ENCODE measurements around the gene NELFA. TPM values are rescaled to one million over a fixed set of nuclear protein-coding genes. Genes with fewer than 3 reads are reported as not detected.

The NELFA gene
- total and polyA plus RNA-seq, 4 donors, result 17.8 to 33.6 (median 24.7) TPM

GRCh38 chr4:2045518-2045951 is 36.8 kb upstream of the NELFA start:
- whole genome bisulfite sequencing, 2 donors, result 71 to 73% methylated on average over 11 of the region's 11 CpGs
- Histone ChIP-seq H3K27me3 (ENCODE audit: control insufficient read depth in 3 of 3, insufficient read depth in 3 of 3, low read length in 2 of 3) (peaks cover 7 to 25% (median 15%) of the 10 kb centered on the region in 3 donors), H3K27ac (ENCODE audit: low read depth in 1 of 2, low read length in 1 of 2) (no peak overlapping the region)

DNA sequence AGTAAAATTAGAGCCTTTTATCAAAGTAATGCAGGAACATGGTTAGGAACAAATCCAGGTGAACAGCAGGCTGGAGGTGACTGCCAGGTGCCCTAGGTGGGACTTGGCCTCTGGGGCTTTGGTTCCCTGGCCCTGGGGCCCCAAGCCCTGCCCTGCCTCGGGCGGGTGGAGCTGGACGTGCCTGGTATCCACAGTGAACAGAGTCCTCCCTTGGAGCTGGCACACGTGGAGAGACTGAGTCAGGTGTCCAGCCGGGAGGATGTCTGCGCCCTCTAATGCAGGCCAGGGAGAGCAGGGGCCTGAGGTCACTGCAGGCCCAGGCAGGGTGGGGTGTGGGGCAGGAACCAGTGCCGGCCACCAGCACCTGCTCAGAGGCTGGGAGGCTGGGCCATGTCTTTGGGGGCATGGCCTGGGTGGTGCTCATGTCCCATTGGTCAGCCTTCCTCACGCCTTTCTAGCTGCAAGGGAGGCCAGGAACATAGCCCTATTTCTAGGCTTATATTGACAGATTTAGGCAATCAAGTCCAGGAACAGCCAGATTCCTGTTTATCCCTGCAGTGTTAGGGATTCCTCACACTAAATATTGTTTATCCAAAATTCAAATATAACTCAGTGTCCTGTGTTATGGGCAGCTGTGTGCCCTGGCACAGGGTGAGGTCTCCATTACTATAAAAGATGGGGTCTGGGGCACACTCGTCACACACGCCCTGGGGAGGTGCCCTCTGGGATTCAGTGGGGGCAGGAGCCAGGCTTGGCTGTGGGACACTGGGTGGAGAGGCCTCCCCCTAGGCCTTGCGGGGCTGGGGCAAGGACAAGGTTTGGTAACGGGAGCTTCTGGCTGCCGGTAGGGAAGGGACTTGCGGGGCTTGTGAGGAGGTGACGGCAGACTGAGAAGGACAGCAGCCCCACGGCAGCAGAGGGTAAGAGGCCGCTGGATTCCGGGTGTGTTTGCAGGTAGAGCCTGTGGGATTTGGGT is 36.1 kb upstream of the NELFA start:
- Histone ChIP-seq H3K27ac (ENCODE audit: low read depth in 1 of 2, low read length in 1 of 2) (no peak overlapping the region), H3K9me3 (ENCODE audit: control insufficient read depth in 4 of 4, insufficient read depth in 3 of 4, low read length in 3 of 4) (peaks cover 0 to 14% (median 0%) of the 10 kb centered on the region in 4 donors), H3K4me1 (ENCODE audit: control insufficient read depth in 5 of 5, insufficient read depth in 5 of 5, low read length in 5 of 5) (peaks cover 0 to 17% (median 0%) of the 10 kb centered on the region in 5 donors), H3K27me3 (ENCODE audit: control insufficient read depth in 3 of 3, insufficient read depth in 3 of 3, low read length in 2 of 3) (peaks cover 8 to 28% (median 10%) of the 10 kb centered on the region in 3 donors), H3K9ac (ENCODE audit: insufficient read depth in 1 of 2, low read length in 2 of 2) (no peak overlapping the region), H3K4me3 (no peak overlapping the region), H3K36me3 (ENCODE audit: control insufficient read depth in 4 of 4, insufficient read depth in 4 of 4, low read length in 4 of 4) (no peaks in the 10 kb centered on the region)
- DNase-seq (no peak), ATAC-seq (ENCODE audit: insufficient read depth, low FRiP score) (no peak)
- WGBS, 2 donors, result 85 to 93% methylated on average over 18 of the region's 18 CpGs
- TF ChIP-seq CTCF (IDR thresholded peaks at IDR 0.05; ENCODE audit: control extremely low read depth, extremely low read depth), result no peak

More at GRCh38 chr4:2045518-2045951, 36.8 kb upstream of the NELFA start:
- no peak for TF ChIP-seq CTCF (IDR thresholded peaks at IDR 0.05; ENCODE audit: control extremely low read depth, extremely low read depth)
- no peak for ATAC-seq (ENCODE audit: insufficient read depth, low FRiP score)
- Histone ChIP-seq H3K9me3 (ENCODE audit: control insufficient read depth in 4 of 4, insufficient read depth in 3 of 4, low read length in 3 of 4) (peaks cover 0 to 14% (median 0%) of the 10 kb centered on the region in 4 donors), H3K9ac (ENCODE audit: insufficient read depth in 1 of 2, low read length in 2 of 2) (no peak overlapping the region), H3K36me3 (ENCODE audit: control insufficient read depth in 4 of 4, insufficient read depth in 4 of 4, low read length in 4 of 4) (no peaks in the 10 kb centered on the region), H3K4me3 (no peak overlapping the region), H3K4me1 (ENCODE audit: control insufficient read depth in 5 of 5, insufficient read depth in 5 of 5, low read length in 5 of 5) (peaks cover 0 to 14% (median 0%) of the 10 kb centered on the region in 5 donors)
- no peak for DNase-seq

- no peak for DNase-seq
Measured at GRCh38 chr4:2044119-2044485, 35.3 kb upstream of the NELFA start.

More at GRCh38 chr4:2044119-2044485, 35.3 kb upstream of the NELFA start:
- Histone ChIP-seq H3K4me1 (ENCODE audit: control insufficient read depth in 5 of 5, insufficient read depth in 5 of 5, low read length in 5 of 5) (peaks cover 0 to 17% (median 0%) of the 10 kb centered on the region in 5 donors), H3K27ac (ENCODE audit: low read depth in 1 of 2, low read length in 1 of 2) (no peak overlapping the region), H3K9ac (ENCODE audit: insufficient read depth in 1 of 2, low read length in 2 of 2) (no peak overlapping the region), H3K4me3 (no peak overlapping the region), H3K27me3 (ENCODE audit: control insufficient read depth in 3 of 3, insufficient read depth in 3 of 3, low read length in 2 of 3) (peaks cover 14 to 28% (median 15%) of the 10 kb centered on the region in 3 donors), H3K9me3 (ENCODE audit: control insufficient read depth in 4 of 4, insufficient read depth in 3 of 4, low read length in 3 of 4) (peaks cover 0 to 14% (median 0%) of the 10 kb centered on the region in 4 donors), H3K36me3 (ENCODE audit: control insufficient read depth in 4 of 4, insufficient read depth in 4 of 4, low read length in 4 of 4) (no peaks in the 10 kb centered on the region)
- TF ChIP-seq CTCF (IDR thresholded peaks at IDR 0.05; ENCODE audit: control extremely low read depth, extremely low read depth), result no peak
- no peak for ATAC-seq (ENCODE audit: insufficient read depth, low FRiP score)
- 89 to 92% methylated on average over 6 of the region's 6 CpGs for WGBS, 2 donors
